Activated T-cell treated with anti-CD3 and anti-CD28 coated beads for 48 hours (primary cell): Measurements from ENCODE around the gene NKAIN1.
"Not testable (repeated sequence)": the region's sequence is repeated elsewhere in the genome, so short reads cannot be mapped to it uniquely, and the experiment has no call there.

Source experiments
- DNase-seq: peaks from one replicate; pipeline ENCODE4 v3.0.0-alpha.2; 2020; ENCODE audit warnings: low read depth

Gene NKAIN1

DNA sequence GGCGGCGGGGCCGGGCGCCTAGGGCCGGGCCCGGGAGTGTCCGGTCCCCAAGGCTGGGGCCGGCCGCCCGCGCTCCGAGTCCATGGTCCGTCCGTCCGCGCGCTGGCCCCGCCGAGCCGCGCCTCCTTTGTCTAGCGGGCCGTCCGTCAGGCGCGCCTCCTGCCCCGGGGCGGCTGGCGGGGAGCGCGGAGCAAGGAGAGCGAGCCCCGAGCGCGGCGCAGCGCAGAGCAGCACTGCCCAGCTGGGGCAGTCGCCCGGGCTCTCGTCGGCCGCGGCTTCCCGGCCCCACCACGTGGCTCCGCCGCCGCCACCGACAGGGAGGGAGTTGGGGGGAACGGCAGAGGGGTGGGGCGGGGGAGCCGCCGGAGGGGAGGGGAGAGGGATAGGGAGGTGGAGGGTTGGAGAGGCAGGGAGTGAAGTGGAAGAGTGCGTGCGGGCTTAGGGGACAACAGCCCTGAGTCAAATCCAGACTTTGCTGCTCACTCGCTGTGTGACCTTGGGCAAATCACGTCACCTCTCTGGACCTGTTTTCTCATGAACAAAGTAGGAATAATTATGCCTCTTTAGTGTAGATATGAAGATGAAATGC is at the start of gene NKAIN1:
TSS of gene NKAIN1 (minus strand) at position 235 of the 589 bp plus-strand sequence. CDS start 340 bp downstream, outside the sequence.
- DNase-seq: no peak

DNA sequence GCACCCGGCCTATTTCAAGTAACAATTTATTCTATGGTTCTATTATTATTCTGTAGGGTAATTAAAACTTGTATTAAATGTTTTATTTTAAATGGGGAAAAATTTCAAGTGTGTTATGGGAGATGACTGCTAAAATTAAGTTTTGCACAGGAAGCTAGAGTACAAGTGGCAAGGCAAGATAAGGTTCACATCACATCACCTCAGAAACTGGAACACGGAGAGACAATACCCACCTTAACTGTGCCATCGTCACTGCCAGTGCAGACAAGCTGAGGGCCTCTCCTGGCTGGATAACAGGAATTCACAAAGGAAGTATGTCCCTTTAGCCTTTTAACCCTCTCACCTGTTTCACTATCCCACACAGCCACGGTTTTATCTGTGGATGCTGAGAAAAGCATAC is 49.3 kb upstream of the NKAIN1 start:
- no peak for DNase-seq

DNA sequence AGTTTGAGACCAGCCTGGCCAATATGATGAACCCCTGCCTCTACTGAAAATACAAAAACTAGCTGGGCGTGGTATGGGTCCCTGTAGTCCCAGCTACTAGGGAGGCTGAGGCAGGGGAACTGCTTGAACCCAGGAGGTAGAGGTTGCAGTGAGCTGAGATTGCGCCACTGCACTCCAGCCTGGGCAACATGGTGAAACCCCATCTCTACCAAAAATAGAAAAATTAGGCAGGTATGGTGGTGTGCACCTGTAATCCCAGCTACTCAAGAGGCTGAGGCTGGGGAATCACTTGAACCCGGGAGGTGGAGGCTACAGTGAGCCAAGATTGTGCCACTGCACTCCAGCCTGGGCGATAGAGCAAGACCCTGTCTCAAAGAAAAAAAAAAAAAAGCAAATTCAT is 48.1 kb upstream of the NKAIN1 start:
- DNase-seq: not testable (repeated sequence)

DNA sequence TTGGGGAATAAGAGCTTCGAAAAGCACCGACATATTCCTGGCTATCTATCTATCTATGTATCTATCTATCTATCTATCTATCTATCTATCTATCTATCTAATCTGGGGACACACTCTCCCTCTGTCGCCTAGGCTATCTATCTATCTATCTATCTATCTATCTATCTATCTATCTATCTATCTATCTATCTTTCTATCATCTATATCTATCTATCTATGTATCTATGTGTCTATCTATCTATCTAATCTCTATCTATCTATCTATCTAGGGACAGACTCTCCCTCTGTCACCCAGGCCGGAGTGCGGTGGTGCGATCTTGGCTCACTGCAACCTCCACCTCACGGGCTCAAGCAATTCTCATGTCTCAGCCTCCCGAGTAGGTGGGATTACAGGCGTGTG is 42.7 kb upstream of the NKAIN1 start:
- DNase-seq: not testable (repeated sequence)

DNA sequence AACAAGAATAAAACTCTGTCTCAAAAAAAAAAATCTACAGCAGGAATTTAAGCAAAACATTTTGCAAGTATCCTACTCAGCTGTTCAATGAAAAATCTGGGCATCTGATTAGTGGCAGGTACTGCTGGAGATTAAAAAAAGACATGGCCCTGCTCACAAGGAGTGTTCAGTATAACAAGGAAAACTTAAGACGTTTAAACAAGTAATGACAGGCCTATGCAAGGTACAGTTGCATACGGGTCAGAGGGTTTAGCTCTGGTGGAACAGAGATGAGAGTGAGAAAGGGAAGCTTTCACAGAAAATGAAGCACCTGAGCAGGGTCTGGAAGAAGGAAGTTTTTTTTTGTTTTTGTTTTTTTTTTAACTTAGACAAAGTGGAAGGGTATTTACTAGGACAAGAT is 33.9 kb upstream of the NKAIN1 start:
- DNase-seq: no peak

DNA sequence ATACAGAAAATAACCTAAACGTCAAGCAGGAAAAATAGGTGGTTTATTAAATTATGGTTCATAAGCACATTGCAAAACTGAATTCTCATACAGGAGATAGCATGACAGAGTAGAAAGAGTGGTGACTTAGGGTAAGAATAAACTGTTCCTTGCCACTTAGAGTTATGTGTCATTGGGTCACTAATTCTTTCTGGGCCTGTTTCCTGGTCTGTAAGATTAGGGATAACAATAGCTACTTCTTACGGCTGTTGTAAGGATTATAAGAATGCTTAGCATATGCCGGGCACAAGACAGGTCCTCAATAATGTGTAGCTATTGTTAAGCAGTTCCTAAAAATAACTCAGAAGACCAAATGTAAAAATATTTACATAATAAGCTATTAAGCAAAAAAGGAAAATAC is 32.7 kb upstream of the NKAIN1 start:
- no peak for DNase-seq

DNA sequence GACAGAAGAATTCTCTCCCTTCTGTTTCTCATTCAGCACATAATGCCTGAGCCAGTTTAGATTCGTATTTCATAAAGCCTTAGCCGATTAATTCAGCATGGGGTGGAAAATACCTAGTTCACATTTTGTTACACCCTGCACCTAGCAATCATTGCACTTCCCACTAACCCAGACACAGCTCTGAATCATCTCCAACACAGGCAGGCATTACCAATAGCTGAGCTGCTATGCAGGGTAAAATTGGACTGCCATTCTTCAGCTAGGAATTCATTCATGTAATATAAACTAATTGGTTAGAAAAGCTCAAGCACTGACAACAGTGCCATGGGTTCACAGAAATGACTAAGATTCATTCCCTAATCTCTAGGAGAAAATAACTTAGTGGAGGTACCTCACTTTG is 26.9 kb upstream of the NKAIN1 start:
- no peak for DNase-seq

DNA sequence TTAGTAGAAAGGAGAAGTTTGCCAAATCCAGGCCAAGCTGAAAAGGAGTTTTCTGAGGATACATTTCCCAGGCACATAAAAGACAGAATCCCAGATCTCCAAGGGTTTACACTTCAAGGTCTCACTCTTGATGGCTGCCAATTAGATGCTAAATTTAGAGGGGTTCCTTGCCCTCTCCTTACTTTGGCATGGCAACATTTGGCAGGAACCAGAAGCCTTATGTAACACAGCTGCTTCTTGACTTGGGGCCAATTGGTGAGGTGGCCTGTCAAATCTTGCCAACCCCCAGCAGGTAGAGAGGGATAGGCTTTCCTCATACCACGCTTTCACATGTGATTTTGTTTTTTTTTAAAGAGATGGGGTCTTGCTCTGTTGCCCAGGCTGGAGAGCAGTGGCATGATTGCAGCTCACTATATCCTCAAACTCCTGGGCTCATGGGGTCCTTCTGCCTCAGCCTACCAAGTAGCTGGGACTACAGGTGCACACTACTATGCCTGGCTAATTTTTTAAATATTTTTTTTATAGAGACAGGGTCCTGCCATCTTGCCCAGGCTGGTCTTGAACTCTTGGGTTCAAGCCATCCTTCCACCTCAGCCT is 25.2 kb upstream of the NKAIN1 start:
- no peak for DNase-seq

DNA sequence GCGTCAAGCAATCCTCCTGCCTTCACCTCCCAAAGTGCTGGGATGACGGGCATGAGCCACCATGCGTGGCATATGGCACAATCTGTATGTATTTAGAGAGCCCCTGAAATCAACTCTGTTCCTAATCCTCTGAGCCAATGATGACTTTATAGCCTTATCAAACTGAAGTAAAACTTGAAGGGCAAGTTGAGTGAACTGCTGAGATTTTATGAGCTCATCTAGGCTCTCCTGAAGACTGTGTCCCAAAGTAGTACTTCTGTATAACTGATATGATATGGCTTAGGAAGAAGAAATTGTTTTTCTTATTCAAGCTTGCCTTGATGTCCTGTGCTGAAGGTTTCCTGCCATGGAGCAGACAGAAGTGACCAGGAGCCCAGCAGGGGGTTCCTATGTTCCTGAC is 23.7 kb upstream of the NKAIN1 start:
- DNase-seq: no peak

DNA sequence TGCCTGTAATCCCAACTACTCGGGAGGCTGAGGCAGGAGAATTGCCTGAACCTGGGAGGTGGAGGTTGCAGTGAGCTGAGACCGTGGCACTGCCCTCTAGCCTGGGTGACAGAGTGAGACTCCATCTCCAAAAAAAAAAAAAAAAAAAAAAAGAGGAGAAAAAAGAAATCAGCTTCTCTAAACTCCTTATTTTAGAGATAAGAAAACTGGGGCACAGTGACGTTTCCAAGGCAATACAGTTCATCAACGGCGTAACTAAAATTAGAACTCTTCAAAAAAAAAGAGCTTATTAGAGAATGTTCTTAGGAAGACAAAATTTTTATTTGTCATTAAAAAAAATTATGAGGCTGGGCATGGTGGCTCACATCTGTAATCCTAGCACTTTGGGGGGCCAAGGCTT is 22.7 kb upstream of the NKAIN1 start:
- DNase-seq: not testable (repeated sequence)

DNA sequence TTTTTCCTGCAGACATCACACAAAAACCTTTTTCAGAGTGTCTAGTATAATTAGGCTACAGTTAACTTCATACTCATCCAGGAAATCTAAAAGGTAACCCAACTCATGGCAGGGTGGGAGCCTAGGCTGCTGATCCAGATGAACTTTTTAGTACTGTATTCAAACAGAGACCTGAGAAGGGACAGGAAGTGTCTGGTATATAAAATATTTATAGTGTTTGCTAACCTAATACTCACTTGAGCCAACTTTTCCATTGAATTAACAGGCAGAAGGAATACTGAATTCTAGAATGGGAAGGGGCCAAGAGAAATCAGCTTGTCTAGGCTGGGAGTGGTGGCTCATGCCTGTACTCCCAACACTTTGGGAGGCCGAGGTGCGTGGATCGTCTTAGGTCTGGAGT is 22.2 kb upstream of the NKAIN1 start:
- no peak for DNase-seq

DNA sequence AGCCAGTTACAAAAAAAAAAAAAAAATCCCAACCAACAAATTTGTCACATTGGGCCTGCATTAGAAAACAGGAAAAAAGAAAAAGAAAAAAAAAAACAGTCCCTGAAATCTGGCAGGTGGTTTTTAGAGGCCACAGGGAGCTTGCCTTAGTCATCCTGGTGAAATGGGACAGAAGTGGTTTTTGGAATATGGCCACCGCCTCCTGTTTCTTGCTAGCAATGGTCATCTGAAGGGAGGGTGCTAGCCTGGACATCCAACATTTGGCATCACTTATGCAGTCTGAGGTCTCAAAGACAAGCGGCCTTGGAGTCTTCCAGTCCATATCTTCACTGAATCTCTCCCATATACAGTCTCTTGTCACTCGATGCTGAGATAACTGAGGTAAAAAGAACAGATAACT is 20.1 kb upstream of the NKAIN1 start:
- DNase-seq: no peak

DNA sequence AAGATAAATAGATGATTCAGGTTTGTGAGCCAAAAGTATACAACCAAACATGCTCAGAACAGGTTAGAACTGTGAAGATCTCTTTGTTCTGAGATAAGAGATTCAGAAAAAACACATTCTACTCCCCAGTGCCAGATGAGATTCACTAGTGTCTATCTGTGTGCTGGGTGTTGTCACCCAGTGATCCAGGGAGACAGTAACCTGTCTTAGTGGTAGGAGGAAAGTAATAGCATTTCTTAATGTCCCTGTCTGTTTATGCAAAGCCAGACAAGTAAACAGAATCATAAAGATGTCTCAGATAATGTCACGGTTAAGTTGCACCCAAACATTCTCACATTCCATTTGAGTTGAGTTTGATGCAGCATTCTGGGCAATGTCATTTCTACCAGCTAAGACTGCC is 18.9 kb upstream of the NKAIN1 start:
- no peak for DNase-seq

DNA sequence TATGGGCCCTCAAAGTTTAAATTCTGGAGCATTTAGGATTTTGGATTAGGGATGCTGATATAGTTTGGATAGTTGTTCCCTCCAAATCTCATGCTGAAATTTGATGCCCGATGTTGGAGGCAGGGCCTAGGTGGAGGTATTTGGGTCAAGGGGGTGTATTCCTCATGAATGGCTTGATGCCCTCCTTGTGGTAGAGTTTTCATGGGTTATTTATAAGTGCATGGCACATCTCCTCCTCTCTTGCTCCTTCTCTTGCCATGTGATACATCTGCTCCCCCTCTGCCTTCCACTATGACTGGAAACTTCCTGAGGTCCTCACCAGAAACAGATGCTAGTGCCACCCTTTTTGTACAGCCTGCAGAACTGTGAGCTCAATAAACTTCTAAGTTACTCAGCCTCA is 17.5 kb upstream of the NKAIN1 start:
- DNase-seq: no peak

DNA sequence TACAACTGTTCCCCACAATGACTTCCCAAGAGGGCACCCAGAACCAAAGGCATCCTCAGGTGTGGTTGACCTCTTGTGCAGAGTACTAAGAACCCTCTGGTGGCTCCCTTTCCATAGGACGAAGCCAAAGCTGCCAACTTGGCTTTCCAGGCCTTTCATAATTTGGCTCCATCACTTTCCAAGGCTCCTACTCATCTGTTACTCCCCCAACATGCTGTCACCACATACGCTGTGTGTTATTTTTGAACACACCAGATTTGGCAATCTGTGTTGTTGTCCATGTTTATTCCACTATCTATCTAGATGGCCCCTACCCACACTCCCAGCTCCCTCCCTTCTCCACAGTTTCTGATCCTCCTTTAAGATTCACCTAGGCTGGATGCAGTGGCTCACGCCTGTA is 10.2 kb upstream of the NKAIN1 start:
- no peak for DNase-seq

DNA sequence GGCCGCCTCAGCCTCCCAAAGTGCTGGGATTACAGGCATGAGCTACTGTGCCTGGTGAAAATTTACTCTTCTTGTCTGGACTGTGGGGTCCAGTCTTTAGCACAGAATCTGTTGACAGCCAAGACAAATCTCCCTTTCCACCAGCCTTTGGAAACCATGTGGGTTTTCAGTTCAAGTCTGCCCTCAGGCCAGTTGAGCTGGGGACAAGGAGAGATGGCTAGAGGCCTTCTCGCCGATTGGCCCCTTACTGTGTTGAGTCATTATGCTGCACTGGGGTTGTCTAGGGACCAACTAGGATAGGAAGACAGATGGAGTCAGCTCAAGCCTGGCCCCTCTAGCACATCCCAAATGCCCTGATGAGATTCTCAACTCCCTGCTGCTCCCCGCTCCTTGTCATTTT is 8.6 kb upstream of the NKAIN1 start:
- no peak for DNase-seq

DNA sequence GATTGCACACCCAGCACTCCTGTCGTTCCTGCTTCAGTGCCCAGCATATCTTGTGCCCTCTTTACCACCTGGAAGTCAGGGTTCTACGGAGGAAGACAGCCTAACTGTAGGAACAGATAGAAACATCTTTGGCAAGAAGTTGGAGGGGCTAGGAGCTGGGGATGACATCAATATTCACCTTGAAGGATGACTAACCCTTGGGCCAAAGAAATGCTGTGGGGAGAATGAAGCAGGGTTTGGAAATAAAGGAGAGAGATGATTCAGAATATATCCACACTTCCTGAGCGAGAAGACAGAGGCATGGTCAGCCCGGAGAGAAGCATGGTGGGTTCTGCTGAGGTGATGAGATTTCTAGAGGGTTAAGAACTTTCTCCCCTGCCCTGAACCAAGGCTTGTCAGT is 4.6 kb upstream of the NKAIN1 start:
- no peak for DNase-seq

DNA sequence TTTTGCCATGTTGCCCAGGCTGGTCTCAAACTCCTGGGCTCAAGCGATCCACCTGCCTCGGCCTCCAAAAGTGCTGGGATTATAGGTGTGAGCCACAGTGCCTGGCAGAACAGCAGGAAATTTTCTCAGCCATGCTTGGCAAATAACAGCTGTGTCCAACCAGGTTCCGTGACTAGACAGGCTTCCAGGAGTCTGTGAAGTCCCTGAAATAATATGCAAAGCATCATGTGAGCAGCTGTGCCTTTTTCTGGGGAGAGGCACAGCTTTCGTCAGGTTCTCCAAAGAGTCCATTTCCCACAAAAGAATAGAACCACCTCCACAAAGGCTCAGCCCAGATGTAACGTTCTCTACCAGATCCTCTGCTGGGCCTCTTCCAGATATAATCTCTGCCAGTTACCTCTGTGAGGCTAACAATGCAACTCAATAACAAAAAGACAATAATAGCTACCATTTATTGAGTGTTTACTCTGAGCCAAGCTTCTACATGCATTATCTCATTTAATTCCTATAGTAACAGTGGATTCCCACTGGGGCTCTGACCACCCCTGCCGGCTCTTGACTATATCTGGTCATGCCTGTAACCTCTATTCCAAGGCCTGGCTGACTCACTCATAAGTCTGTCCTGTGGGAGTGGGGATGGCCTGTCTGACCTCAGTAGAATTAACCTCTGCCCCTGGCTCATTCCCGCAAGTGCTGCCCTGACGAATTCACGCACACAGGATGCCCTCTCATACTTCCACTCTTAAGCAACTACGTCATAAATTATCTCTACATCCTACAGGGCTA is 4.0 kb upstream of the NKAIN1 start:
- no peak for DNase-seq

DNA sequence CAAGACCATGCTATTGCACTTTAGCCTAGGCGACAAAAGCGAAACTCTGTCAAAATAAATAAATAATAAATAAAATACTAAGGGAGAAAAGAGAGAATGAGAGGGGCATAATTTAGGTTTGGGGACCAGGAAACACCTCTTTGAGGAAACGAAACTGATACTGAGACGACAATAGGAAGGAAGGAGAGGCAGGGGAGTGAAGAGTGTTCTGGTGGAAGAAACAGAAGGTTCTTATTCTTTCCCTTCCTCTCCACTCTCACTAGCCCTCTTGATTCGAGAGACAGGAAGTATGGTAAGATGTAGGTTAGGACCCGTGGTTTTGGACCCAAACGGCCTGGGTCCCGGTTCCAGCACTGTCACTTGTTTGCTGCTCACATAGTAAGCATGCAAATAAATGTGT is 1.6 kb upstream of the NKAIN1 start:
- no peak for DNase-seq

DNA sequence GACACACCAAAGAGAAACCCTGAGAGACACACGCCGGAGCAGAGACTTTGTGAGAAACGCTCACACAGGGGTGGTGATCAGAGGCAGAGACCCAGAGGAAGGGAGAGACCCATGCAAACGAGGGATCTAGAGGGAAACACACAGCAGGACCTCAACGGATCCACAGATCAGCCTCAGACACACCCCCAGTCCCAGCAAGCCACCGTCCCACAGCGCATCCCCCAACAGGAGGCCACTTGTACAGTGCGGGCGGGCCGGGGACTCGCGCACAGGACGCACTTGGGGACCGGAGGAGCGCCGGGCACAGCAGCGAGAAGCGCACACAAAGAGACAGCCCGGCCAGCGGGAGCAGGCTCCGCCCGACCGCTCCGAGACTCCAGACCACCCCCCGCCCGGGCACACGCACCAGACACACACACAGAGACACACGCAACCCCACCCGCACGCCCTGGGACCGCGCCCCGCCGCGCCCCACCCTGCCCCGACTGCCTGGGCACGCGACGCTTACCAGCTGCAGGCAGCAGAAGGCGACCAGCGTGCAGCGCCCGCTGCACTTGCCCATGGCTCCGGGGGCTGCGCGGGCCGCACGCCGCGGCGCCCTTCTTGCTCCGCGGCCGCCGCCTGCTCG is 587 bp downstream of the NKAIN1 start:
- no peak for DNase-seq

DNA sequence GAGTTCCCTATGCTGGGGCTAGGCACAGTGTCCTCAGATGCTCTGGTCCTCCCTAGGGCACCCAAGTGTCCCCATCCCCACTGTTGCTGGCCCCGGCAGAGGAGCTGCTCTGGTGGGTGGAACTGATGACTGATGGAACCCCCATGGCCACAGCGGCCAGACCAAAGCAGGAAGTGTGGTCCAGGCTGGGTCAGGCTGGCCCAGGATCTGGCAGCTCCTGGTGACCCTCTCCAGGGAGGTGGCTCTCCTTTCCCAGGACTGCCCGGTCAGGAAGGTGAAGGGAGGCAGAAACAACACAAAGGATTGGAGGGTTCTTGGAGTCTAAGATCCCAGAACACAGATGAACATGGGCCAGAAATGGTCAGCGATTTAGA is 1.1 kb downstream of the NKAIN1 start:
- no peak for DNase-seq

DNA sequence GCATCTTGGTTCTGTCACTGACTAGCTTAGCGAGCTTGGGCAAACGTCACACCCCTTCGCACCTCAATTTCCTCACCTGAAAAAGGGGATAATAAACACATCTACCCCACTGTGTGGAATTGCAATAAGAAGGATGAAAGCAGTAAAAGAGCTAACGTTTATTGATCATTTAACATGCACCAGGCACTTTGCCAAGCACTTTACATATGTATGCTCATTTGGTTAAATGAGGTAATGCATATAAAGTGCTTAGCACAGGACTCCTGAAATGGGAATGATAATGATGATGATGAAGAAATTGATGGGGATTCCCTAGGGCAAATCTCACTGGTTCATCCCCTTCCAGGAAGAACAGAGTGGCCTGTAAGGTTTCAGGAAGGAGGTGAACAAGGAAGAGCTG is 4.8 kb downstream of the NKAIN1 start:
- no peak for DNase-seq

DNA sequence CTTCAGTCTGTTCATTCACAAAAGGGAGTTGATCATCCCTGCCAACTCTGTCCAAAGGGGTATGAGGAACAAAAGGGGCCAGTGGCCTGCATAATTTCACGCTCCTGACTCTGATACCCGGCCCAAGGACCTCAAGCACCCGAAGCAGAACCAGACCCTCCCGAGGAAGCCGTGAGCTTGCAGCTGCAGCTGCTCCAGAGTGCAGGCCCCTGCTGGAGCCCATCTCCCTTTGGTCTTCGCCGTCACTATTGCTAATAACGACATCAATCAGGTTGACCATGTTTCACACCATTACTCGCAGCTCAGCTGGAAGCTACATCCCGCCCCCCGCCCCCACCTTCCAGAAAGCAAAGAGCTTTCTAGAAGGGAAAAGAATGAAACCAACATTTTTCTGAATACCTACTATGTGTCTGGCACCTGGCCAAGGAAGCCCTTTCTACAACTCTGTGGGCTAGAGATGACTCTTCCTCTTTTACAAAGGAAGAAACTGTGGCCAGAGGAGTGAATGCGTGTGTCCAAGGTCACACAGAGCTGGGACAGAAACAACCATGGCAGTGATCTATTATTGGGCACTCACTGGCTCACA is 5.5 kb downstream of the NKAIN1 start:
- no peak for DNase-seq
